HG03064 (cell line): ENCODE data around the gene SLC9A3.
"Not testable (repeated sequence)": the region's sequence is repeated elsewhere in the genome, so short reads cannot be mapped to it uniquely, and the experiment has no call there.

ENCODE experiments used
- ATAC-seq: cut with Tn5 transposase; IDR thresholded peaks from one replicate; pipeline ENCODE4 v1.9.1; 2021; ENCODE audit warnings: low read depth; ENCODE audit not compliant: unreplicated experiment

Gene SLC9A3

GRCh38 chr5:511476-511875, 12.8 kb downstream of the SLC9A3 start:
- ATAC-seq = no peak

DNA sequence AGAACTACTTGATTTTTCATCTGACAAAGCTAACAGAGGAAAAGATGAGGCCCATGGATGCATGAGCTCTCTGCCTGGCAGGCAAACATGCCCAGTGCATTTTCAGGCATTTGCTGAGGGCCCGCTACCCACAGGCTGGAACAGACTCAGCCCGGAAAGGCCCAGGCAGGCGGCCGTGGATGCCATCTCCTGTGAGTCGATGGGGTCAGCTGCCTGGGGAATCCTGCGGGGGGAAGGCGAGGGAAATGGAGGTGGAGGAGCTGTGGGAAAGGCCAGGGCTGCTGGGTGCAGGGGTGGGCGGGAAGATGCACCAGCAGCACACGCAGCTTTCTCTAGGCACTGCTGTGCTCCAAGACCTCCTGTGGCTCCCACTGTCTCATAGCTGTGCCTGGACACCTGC, 13.7 kb downstream of the SLC9A3 start:
- ATAC-seq = no peak

DNA sequence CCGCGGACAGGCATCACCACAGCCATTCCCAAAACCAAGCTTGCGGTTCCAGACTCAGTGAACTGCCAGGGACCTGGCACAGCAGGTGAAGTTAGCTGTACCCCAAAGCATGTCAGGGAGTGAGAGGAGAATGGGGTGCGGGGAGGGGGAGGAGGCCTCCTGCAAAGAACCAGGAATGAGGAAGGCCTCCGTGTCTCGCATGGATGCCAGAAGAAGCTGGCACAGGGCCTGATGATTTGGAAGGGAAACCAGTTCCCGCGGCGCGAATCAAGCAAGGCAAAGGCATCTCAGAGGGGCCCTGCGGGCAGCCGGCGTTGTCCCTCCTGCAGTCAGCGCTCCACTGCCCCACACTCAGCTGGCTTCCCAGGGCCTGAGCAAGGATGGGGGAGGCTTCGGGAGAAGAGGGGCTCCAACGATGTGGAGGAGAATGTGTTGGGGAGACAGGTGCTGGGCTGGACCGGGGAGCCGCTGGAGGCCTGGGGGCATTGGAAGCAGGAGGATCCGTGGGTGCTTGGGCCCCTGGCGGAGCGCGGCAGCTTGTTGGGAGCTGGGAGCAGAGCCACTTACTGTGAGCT, 14.6 kb downstream of the SLC9A3 start:
- ATAC-seq = no peak

DNA sequence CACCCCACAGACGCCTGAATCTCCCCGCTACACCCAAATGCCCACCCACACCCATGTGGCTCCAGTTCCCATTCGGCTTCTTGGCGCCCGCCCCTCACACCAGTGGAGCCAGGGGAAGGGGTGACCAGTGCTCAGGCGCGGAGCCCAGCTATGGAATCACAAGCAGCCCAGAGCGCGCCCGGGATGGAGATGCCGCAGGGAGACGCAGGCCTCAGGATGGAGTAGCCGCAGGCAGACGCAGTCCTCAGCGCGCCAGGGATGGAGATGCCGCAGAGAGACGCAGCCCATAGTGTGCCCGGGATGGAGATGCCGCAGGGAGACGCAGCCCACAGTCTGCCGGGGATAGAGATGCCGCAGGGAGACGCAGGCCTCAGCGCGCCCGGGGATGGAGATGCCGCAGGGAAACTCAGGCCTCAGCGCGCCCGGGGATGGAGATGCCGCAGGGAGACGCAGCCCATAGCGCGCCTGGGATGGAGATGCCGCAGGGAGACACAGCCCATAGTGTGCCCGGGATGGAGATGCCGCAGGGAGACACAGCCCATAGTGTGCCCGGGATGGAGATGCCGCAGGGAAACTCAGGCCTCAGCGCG, 16.2 kb downstream of the SLC9A3 start:
- ATAC-seq = not testable (repeated sequence)

- ATAC-seq = no peak
Measured at GRCh38 chr5:505951-506525, 18.2 kb downstream of the SLC9A3 start.

- ATAC-seq = no peak
Measured at GRCh38 chr5:504326-505154, 19.7 kb downstream of the SLC9A3 start.

DNA sequence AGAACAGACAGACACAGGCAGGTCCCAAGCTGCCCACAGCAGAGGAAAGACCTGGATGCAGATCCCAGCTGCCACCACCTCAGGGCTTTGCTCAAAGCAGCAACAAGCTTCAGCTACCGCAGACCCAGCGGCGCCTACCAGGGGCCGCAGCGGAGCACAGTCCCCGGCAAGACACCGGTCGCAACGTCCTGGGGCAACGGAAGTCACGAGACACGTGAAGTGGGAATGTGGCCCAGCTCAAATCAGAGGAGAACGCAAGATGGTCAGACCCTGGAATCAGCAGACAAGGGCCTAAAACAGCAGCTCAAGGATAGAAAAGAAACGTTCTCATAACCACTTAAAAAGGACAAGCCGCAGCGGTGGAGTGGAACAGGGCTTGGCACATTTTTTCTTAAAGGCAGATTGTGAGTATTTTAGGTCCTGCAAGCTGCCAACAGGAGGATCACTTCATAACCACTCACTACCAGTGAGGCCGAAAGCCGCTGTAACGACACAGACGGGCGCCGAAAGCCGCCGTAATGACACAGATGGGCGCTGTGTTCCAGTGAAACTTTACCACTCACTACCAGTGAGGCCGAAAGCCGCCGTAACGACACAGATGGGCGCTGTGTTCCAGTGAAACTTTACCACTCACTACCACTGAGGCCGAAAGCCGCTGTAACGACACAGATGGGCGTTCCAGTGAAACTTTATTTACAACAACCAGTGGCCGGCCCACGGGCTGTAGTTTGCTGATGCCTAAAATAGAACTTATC, 21.7 kb downstream of the SLC9A3 start:
- ATAC-seq = no peak

- ATAC-seq = no peak
Measured at GRCh38 chr5:501831-502184, 22.4 kb downstream of the SLC9A3 start.

- no peak for ATAC-seq
Measured at GRCh38 chr5:501105-501830, 23.0 kb downstream of the SLC9A3 start.

- ATAC-seq = no peak
Measured at GRCh38 chr5:500491-500890, 23.8 kb downstream of the SLC9A3 start.

DNA sequence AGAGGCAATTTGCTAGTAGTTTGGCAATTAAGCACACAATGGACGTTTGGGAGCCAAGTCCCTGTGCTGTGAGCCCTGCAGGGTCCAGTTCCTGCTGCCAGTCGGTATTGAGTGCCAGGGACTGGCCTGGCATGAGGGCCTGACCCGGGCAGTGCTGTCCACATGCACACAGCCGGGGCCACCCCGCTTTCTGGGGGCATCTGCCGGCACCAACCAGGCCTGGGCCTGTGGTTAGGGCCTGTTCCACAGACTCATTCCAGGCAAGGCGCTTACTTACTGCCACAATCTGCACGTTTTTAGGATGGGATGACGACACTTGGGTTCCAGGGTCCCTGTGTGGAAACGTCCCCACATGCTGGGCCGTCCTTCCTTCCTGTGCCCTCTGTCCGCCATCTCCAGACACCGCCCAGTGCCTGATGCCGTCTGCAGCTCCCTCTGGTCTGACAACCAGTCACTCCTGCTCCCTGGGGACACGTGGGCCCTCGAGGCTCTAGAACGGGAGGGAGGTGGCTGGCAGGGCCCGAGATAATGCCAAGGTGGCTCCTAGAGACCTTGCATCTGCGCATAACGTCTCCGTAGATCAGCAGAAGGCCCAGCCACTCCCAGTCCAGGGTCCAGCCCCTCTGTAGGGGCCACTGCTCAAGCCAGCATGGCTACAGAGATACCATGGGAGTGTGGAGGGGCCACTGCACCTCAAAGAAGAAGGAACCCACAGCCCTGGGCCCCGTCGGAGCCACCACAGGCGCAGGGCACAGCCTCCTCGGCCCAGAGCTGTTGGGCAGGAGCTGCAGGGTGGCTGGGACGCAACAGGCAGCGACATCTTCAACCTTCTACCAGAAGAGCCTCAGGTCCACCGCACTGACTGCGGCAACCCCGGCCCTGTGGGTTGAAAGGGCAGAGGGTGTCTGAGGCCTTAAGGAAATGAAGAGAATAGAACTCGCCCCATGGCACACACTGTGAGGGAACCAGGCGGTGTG, 24.7 kb downstream of the SLC9A3 start:
- no peak for ATAC-seq

DNA sequence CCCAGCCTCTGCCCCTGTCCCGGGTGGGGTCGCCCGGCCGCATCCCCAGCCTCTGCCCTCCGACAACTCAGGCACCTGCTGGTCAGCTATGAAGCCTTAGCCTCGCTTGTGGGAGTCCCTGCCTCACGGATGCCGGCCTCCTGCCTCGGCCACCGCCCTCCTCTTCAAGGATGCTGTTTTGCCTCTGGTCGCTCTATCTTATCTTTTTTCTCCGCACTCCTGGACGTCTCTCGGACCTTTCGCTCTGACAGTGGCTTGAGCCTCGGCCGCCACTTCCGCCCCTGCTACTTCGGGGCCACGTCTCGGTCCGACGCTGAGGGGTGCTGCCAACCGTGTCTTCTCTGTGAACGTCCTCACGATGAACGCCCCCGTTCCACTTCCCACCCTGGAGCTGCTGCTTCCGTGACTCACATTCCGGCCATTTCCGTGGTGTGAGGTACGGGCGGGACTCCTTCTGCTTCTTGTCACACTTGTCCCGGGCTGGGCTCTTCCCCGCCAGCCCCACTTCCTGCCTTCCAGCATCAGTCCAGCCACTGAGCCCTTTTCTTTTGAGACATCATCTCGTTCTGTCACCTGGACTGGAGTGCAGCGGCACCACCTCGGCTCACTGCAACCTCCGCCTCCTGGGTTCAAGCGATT, 26.3 kb downstream of the SLC9A3 start:
- ATAC-seq = no peak

GRCh38 chr5:497090-497700, 27.1 kb downstream of the SLC9A3 start:
- no peak for ATAC-seq

DNA sequence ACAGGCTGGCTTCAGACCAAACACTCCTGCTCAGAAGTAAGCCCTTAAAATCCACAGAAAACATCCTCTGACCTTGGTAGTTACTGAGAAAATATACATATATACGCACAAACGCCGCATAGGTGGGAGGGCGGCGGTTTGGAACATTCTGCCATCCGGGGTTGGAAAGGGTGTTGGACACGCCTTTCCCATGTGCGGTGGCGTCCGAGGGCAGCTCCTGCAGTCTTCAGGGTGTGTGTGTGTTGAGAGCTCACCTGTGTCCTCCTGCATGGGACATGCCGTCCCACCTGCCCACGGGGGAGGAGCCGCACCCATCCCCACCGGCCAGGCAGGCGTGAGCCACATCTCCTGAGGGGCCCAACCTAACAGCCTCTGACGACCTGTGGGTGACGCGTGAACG, 28.2 kb downstream of the SLC9A3 start:
- no peak for ATAC-seq

DNA sequence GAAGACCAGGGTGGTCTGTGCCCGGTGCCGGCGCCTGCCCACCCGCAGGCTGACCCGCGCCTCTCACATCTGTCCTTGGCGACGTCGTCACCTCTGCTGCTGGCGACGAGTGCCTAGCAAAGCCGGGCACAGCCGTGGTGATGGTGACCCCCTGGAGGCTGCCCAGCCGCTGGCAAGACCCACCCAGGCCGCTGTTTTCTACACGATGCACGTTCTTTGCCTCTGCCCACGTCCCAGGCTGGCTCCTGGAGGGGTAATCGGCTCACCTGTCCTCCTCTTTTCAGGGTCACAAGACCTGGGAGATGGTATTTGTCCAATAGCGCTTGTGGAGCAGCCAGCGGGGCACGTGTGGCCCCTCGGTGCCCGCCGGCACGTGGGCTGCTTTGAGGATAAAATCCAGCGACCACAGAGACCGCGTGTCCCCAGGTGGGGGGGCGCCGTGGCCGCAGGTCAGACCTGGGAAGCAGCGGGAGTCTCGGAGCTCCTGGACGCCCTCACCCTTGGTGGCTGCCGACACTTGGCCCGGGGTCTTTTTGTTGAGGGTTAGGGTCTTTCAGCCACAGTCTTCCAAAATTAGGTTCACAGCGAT, 29.5 kb downstream of the SLC9A3 start:
- no peak for ATAC-seq

DNA sequence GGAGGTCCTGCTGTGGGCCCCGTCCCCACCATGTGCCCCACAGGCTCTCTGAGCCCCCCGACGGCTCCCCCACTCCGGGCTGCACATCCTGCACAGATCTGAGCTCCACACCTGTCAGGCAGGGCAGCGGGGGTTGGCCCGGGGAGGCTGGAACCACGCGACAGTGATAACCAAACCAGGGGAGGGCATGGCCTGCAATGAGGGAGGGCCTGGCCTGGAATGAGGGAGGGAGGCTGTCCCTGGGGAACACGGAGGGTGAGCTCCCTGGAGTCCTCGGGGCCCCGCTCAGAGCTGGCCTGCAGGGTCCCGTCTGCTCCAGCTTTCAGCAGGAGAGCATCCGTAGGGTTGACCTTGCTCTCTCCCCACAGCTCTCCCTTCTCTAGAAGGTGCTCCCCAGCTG, 30.5 kb downstream of the SLC9A3 start:
- no peak for ATAC-seq

DNA sequence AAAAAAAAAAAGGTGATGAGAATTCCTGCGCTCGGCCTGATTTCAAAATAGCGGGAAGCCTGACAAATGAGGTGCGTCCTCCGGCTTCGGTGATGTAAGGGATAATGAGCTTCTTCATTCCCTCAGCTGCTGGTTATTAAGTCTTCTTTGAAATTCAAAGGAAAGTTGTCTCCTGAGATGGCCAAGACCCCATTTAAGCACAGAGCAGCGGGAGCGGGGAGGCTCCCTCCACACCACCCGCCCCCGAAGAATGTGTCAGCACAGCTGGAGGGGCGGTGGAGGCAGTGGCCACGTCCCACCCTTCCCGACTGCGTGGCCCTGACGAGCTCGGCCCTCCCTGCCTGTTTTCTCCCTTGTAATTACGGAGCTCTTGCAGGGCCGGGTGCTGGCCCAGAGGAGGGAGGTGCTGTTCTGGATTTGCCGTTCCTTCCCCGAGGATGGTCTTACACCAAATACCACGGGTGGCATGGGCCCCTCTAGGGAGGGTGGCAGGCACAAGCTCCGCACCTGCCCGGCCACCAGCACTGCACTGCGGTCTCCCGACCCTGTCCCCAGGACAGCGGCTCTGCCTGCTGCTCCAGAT, 31.0 kb downstream of the SLC9A3 start:
- ATAC-seq = no peak
